ENCODE measurements around the gene SLC10A3. TPM values are rescaled to one million over a fixed set of nuclear protein-coding genes. Genes with fewer than 3 reads are reported as not detected.
"Not testable (repeated sequence)": the region's sequence is repeated elsewhere in the genome, so short reads cannot be mapped to it uniquely, and the experiment has no call there.

The SLC10A3 gene
- total and polyA plus RNA-seq, 2 donors (not counting 1 experiment from before 2014, with no cell fraction given), result 17.9 to 36.9 TPM

DNA sequence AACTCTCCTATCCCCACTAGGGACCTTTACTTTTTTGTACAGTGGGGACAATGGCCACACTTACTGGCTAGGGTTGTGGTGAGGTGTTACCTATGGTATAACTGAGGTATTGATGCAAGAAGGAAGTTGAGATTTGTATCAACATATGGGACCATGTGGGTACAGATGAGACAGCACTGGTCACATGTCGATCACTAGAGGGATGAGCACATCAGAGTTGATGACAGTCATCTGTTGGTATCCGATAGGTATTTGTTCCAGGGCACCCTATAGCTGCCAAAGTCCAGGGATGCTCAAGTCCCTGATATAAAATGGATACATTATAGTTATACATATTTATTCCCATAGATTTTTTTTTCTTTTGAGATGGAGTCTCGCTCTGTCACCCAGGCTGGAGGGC, 12.6 kb upstream of the SLC10A3 start:
- Histone ChIP-seq H3K4me1 (ENCODE audit: control insufficient read depth in 2 of 2, insufficient read depth in 2 of 2, low read length in 2 of 2) (peaks cover 0 to under 1% of the 10 kb centered on the region in 2 donors), H3K36me3 (replicated peaks in 1 of 2; ENCODE audit: control extremely low read depth in 1 of 2, control insufficient read depth in 1 of 2, extremely low read depth in 1 of 2, insufficient read depth in 2 of 2, low read length in 1 of 2) (peaks cover 0 to 3% of the 10 kb centered on the region in 2 experiments), H3K4me3 (ENCODE audit: control extremely low read depth in 1 of 5, extremely low read depth in 1 of 5, insufficient read depth in 1 of 5, low read depth in 2 of 5, low read length in 4 of 5) (no peak overlapping the region), H3K4me2 (replicated peaks; ENCODE audit: low read depth, low read length, poor library complexity, severe bottlenecking) (no peak overlapping the region), H3K9ac (ENCODE audit: low read length) (no peak overlapping the region), H3K79me2 (ENCODE audit: control insufficient read depth, insufficient read depth, low read length) (no peaks in the 10 kb centered on the region), H4K20me1 (ENCODE audit: control insufficient read depth, insufficient read depth, low read length, poor library complexity, severe bottlenecking) (no peaks in the 10 kb centered on the region), H3K9me3 (ENCODE audit: control extremely low read depth in 1 of 3, control insufficient read depth in 2 of 3, insufficient read depth in 1 of 3, low read length in 2 of 3) (no peaks in the 10 kb centered on the region), H2AFZ (ENCODE audit: insufficient read depth, low read depth, low read length, poor library complexity, severe bottlenecking) (no peak overlapping the region), H3K27ac (ENCODE audit: low read length in 2 of 2) (no peak overlapping the region), H3K27me3 (replicated peaks in 1 of 4; ENCODE audit: control extremely low read depth in 1 of 4, control insufficient read depth in 3 of 4, insufficient read depth in 4 of 4, low read length in 3 of 4) (no peaks in the 10 kb centered on the region)
- no peak for ATAC-seq (ENCODE audit: low read depth)
- CTCF ChIA-PET, result interaction anchor here (1.1 kb wide), 1 partner anchor 24 kb away, joined by 3 read pairs; no protein-coding TSS in a partner anchor
- TF ChIP-seq, protein P1, sequence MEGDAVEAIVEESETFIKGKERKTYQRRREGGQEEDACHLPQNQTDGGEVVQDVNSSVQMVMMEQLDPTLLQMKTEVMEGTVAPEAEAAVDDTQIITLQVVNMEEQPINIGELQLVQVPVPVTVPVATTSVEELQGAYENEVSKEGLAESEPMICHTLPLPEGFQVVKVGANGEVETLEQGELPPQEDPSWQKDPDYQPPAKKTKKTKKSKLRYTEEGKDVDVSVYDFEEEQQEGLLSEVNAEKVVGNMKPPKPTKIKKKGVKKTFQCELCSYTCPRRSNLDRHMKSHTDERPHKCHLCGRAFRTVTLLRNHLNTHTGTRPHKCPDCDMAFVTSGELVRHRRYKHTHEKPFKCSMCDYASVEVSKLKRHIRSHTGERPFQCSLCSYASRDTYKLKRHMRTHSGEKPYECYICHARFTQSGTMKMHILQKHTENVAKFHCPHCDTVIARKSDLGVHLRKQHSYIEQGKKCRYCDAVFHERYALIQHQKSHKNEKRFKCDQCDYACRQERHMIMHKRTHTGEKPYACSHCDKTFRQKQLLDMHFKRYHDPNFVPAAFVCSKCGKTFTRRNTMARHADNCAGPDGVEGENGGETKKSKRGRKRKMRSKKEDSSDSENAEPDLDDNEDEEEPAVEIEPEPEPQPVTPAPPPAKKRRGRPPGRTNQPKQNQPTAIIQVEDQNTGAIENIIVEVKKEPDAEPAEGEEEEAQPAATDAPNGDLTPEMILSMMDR (IDR thresholded peaks at IDR 0.05), result no peak
- TF ChIP-seq EZH2 (IDR thresholded peaks at IDR 0.05; ENCODE audit: borderline replicate concordance, insufficient read depth, low read depth, low read length, poor library complexity, severe bottlenecking), result no peak
- intact Hi-C loops (cut with micrococcal nuclease), result no loop called here
- Mint-ChIP-seq H3K27ac (no peak overlapping the region), H3K9me3 (ENCODE audit: insufficient read depth) (no peaks in the 10 kb centered on the region), H3K4me1 (peaks cover under 1% of the 10 kb centered on the region), H3K27me3 (no peaks in the 10 kb centered on the region), H3K4me3 (no peak overlapping the region)
- POLR2A ChIA-PET, result no interaction called here
- DNase-seq, result no peak
- no CpG with 5 or more reads among the region's 3 CpGs for WGBS (ENCODE audit: insufficient coverage)

DNA sequence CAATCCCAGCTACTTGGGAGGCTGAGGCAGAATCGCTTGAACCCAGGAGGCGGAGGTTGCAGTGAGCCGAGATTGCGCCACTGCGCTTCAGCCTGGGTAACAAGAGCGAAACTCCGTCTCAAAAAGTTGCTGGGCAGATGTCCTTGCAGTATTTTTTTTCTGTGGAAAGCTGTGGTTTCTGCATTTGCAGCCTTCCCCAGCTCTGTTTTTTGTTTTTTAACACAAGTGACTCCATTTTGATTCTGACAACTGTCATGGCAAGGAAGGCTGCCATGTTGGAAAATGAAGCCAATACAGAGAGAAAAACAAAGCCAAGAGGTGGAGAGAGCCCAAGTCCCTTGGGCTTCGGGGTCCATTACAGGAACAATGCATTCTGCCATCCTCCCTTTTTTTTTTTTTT, 11.7 kb upstream of the SLC10A3 start:
- Histone ChIP-seq H3K27me3 (replicated peaks in 1 of 4; ENCODE audit: control extremely low read depth in 1 of 4, control insufficient read depth in 3 of 4, insufficient read depth in 4 of 4, low read length in 3 of 4) (no peaks in the 10 kb centered on the region), H3K4me1 (ENCODE audit: control insufficient read depth in 2 of 2, insufficient read depth in 2 of 2, low read length in 2 of 2) (peaks cover 0 to 7% of the 10 kb centered on the region in 2 donors), H3K4me2 (replicated peaks; ENCODE audit: low read depth, low read length, poor library complexity, severe bottlenecking) (no peak overlapping the region), H3K79me2 (ENCODE audit: control insufficient read depth, insufficient read depth, low read length) (no peaks in the 10 kb centered on the region), H3K4me3 (ENCODE audit: control extremely low read depth in 1 of 5, extremely low read depth in 1 of 5, insufficient read depth in 1 of 5, low read depth in 2 of 5, low read length in 4 of 5) (no peak overlapping the region), H3K9me3 (ENCODE audit: control extremely low read depth in 1 of 3, control insufficient read depth in 2 of 3, insufficient read depth in 1 of 3, low read length in 2 of 3) (no peaks in the 10 kb centered on the region), H3K9ac (ENCODE audit: low read length) (no peak overlapping the region), H2AFZ (ENCODE audit: insufficient read depth, low read depth, low read length, poor library complexity, severe bottlenecking) (no peak overlapping the region), H3K27ac (ENCODE audit: low read length in 2 of 2) (no peak overlapping the region), H3K36me3 (replicated peaks in 1 of 2; ENCODE audit: control extremely low read depth in 1 of 2, control insufficient read depth in 1 of 2, extremely low read depth in 1 of 2, insufficient read depth in 2 of 2, low read length in 1 of 2) (peaks cover 0 to 3% of the 10 kb centered on the region in 2 experiments), H4K20me1 (ENCODE audit: control insufficient read depth, insufficient read depth, low read length, poor library complexity, severe bottlenecking) (no peaks in the 10 kb centered on the region)
- H3K27ac Mint-ChIP-seq, result no peak overlapping the region
- intact Hi-C loops (cut with micrococcal nuclease), result no loop called here
- CTCF ChIA-PET, result interaction anchor here (0.6 to 1.1 kb wide), 3 partner anchors 12 to 47 kb away, joined by 3 read pairs; no protein-coding TSS in a partner anchor
- no peaks in the 10 kb centered on the region for H3K9me3 Mint-ChIP-seq (ENCODE audit: insufficient read depth)
- POLR2A ChIA-PET, result no interaction called here
- no CpG with 5 or more reads among the region's 8 CpGs for WGBS (ENCODE audit: insufficient coverage)
- DNase-seq, result no peak
- no peaks in the 10 kb centered on the region for H3K27me3 Mint-ChIP-seq
- TF ChIP-seq, protein P1 (IDR thresholded peaks at IDR 0.05), result no peak
- TF ChIP-seq EZH2 (IDR thresholded peaks at IDR 0.05; ENCODE audit: borderline replicate concordance, insufficient read depth, low read depth, low read length, poor library complexity, severe bottlenecking), result no peak
- no peak overlapping the region for H3K4me3 Mint-ChIP-seq
- peaks cover 3% of the 10 kb centered on the region for H3K4me1 Mint-ChIP-seq
- ATAC-seq (ENCODE audit: low read depth), result no peak

DNA sequence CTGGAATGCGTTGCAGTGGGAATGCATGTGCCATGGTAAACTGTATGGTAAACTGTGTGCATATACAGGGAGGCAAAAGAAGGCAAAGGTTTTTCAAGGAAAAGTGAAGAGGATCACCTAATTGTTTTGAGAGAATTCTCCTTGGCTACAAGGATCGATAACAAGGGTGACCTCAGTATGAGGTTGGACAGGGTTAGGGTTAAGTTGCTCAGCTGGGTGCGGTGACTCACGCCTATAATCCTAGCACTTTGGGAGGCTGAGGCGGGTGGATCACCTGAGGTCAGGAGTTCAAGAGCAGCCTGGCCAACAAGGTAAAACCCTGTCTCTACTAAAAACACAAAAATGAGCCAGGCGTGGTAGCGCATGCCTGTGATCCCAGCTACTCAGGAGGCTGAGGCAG, 11.0 kb upstream of the SLC10A3 start:
- H3K4me3 Mint-ChIP-seq; ATAC-seq (ENCODE audit: low read depth); H3K9me3 ChIP-seq (ENCODE audit: control extremely low read depth in 1 of 3, control insufficient read depth in 2 of 3, insufficient read depth in 1 of 3, low read length in 2 of 3); H4K20me1 ChIP-seq (ENCODE audit: control insufficient read depth, insufficient read depth, low read length, poor library complexity, severe bottlenecking); H3K27ac ChIP-seq (ENCODE audit: low read length in 2 of 2); CTCF ChIA-PET; H3K36me3 ChIP-seq (replicated peaks in 1 of 2; ENCODE audit: control extremely low read depth in 1 of 2, control insufficient read depth in 1 of 2, extremely low read depth in 1 of 2, insufficient read depth in 2 of 2, low read length in 1 of 2); H3K4me2 ChIP-seq (replicated peaks; ENCODE audit: low read depth, low read length, poor library complexity, severe bottlenecking); H3K27me3 ChIP-seq (replicated peaks in 1 of 4; ENCODE audit: control extremely low read depth in 1 of 4, control insufficient read depth in 3 of 4, insufficient read depth in 4 of 4, low read length in 3 of 4); H3K4me3 ChIP-seq (ENCODE audit: control extremely low read depth in 1 of 5, extremely low read depth in 1 of 5, insufficient read depth in 1 of 5, low read depth in 2 of 5, low read length in 4 of 5); H3K27ac Mint-ChIP-seq; intact Hi-C loops (cut with micrococcal nuclease); DNase-seq; H3K79me2 ChIP-seq (ENCODE audit: control insufficient read depth, insufficient read depth, low read length); H3K9me3 Mint-ChIP-seq (ENCODE audit: insufficient read depth); H2AFZ ChIP-seq (ENCODE audit: insufficient read depth, low read depth, low read length, poor library complexity, severe bottlenecking); H3K9ac ChIP-seq (ENCODE audit: low read length); H3K27me3 Mint-ChIP-seq; H3K4me1 Mint-ChIP-seq: not testable (repeated sequence)
- POLR2A ChIA-PET, result interaction anchor here (0.6 kb wide), 1 partner anchor 100 kb away, joined by 4 read pairs; no protein-coding TSS in a partner anchor
- H3K4me1 ChIP-seq (ENCODE audit: control insufficient read depth in 2 of 2, insufficient read depth in 2 of 2, low read length in 2 of 2), result peaks cover 0 to 11% of the 10 kb centered on the region in 2 donors
- 93% methylated on average over 3 of the region's 7 CpGs for WGBS (ENCODE audit: insufficient coverage)

Measured in B cell (primary cell).